DND-41 (cell line): ENCODE results near the gene PLEKHM3.
"Not testable (repeated sequence)": the region's sequence is repeated elsewhere in the genome, so short reads cannot be mapped to it uniquely, and the experiment has no call there.

Source experiments
- ATAC-seq: fragments of 200-7000 bp; cut with Tn5 transposase; 3 replicates; pipeline ENCODE4 v1.9.1; 2021; ENCODE audit warnings: low read depth; ENCODE audit not compliant: insufficient read depth
- DNase-seq: peaks from one replicate; pipeline ENCODE4 v3.0.0-alpha.2; 2020
- H2AFZ ChIP-seq: 2 replicates; pipeline ENCODE4 v1.6.0; 2012; ENCODE audit warnings: low read depth, low read length
- H3K27ac ChIP-seq: 2 replicates; pipeline ENCODE4 v1.5.1; 2012; ENCODE audit warnings: low read length, inconsistent platforms
- H3K27me3 ChIP-seq: fragments of 200-600 bp; sonication (generic); 2 replicates; pipeline ENCODE4 v1.6.0; 2012; ENCODE audit warnings: low read length, mild to moderate bottlenecking, inconsistent platforms; ENCODE audit not compliant: insufficient read depth, poor library complexity
- H3K36me3 ChIP-seq: 2 replicates; pipeline ENCODE4 v1.5.1; 2012; ENCODE audit warnings: low read length, inconsistent platforms; ENCODE audit not compliant: insufficient read depth
- H3K4me1 ChIP-seq: 2 replicates; pipeline ENCODE4 v1.5.1; 2012; ENCODE audit warnings: mild to moderate bottlenecking, low read length; ENCODE audit not compliant: insufficient read depth
- H3K4me2 ChIP-seq: 2 replicates; pipeline ENCODE4 v1.6.0; 2012; ENCODE audit warnings: mild to moderate bottlenecking, moderate library complexity, low read length, inconsistent platforms; ENCODE audit not compliant: insufficient read depth
- H3K4me3 ChIP-seq, 2 experiments: fragments of 200-600 bp in 1 of 2; shearing (Covaris generic) in 1 of 2; 2 replicates each; pipeline ENCODE4 v1.5.1; 2012 to 2016; ENCODE audit warnings: inconsistent platforms in 2 of 2, low read length in 2 of 2, mild to moderate bottlenecking in 2 of 2, low read depth in 1 of 2, moderate library complexity in 1 of 2
- H3K79me2 ChIP-seq: 2 replicates; pipeline ENCODE4 v1.6.0; 2012; ENCODE audit warnings: low read length, inconsistent platforms; ENCODE audit not compliant: insufficient read depth
- H3K9ac ChIP-seq: 2 replicates; pipeline ENCODE4 v1.6.0; 2012; ENCODE audit warnings: low read depth, mild to moderate bottlenecking, inconsistent platforms, low read length, moderate library complexity
- H3K9me3 ChIP-seq: 2 replicates; pipeline ENCODE4 v1.5.1; 2012; ENCODE audit warnings: low read length, moderate library complexity, mild to moderate bottlenecking, inconsistent platforms; ENCODE audit not compliant: insufficient read depth, severe bottlenecking
- H4K20me1 ChIP-seq: 2 replicates; pipeline ENCODE4 v1.6.0; 2012; ENCODE audit warnings: low read length; ENCODE audit not compliant: insufficient read depth
- CTCF ChIP-seq: IDR thresholded peaks from 2 replicates; pipeline ENCODE4 v1.5.1; 2012; ENCODE audit warnings: borderline replicate concordance, low read length, moderate library complexity, mild to moderate bottlenecking; ENCODE audit not compliant: poor library complexity, severe bottlenecking; ENCODE audit errors: extremely low read depth
- EZH2 ChIP-seq: IDR thresholded peaks from 3 replicates; pipeline ENCODE4 v1.6.1; 2012; ENCODE audit warnings: borderline replicate concordance, low read depth, mild to moderate bottlenecking, moderate library complexity, low read length, inconsistent platforms; ENCODE audit not compliant: severe bottlenecking

PLEKHM3 gene

GRCh38 chr2:207812058-207812725, 213.1 kb downstream of the PLEKHM3 start:
- H3K4me1 ChIP-seq: no peaks in the 10 kb centered on the region
- no peak for TF ChIP-seq EZH2
- no peak for TF ChIP-seq CTCF
- no peaks in the 10 kb centered on the region for H4K20me1 ChIP-seq
- no peaks in the 10 kb centered on the region for H3K79me2 ChIP-seq
- H3K36me3 ChIP-seq: no peaks in the 10 kb centered on the region
- no peak overlapping the region for H3K9ac ChIP-seq
- no peak overlapping the region for H2AFZ ChIP-seq
- no peaks in the 10 kb centered on the region for H3K9me3 ChIP-seq
- H3K27ac ChIP-seq: no peak overlapping the region
- no peak overlapping the region for H3K4me3 ChIP-seq
- no peak for DNase-seq
- no peak overlapping the region for H3K4me2 ChIP-seq
- no peak for ATAC-seq
- no peaks in the 10 kb centered on the region for H3K27me3 ChIP-seq

GRCh38 chr2:207811658-207812057, 213.7 kb downstream of the PLEKHM3 start:
- not testable (repeated sequence) for H3K79me2 ChIP-seq, H3K4me2 ChIP-seq, H3K27me3 ChIP-seq, DNase-seq, H3K9me3 ChIP-seq, H3K4me1 ChIP-seq, H3K27ac ChIP-seq, H2AFZ ChIP-seq, H3K36me3 ChIP-seq, H4K20me1 ChIP-seq, ATAC-seq, H3K4me3 ChIP-seq, H3K9ac ChIP-seq

GRCh38 chr2:207810200-207810788, 215.0 kb downstream of the PLEKHM3 start:
- no peak overlapping the region for H2AFZ ChIP-seq
- no peak for DNase-seq
- no peak overlapping the region for H3K9ac ChIP-seq
- no peak overlapping the region for H3K4me2 ChIP-seq
- no peak overlapping the region for H3K4me3 ChIP-seq
- TF ChIP-seq CTCF (no peak), EZH2 (no peak)
- H3K9me3 ChIP-seq: no peaks in the 10 kb centered on the region
- H3K79me2 ChIP-seq: no peaks in the 10 kb centered on the region
- ATAC-seq: no peak
- H4K20me1 ChIP-seq: no peaks in the 10 kb centered on the region
- no peak overlapping the region for H3K27ac ChIP-seq
- H3K36me3 ChIP-seq: no peaks in the 10 kb centered on the region
- no peaks in the 10 kb centered on the region for H3K4me1 ChIP-seq
- no peaks in the 10 kb centered on the region for H3K27me3 ChIP-seq

- Histone ChIP-seq H2AFZ (no peak overlapping the region), H3K9ac (no peak overlapping the region), H3K4me3 (no peak overlapping the region), H3K4me2 (no peak overlapping the region), H3K36me3 (no peaks in the 10 kb centered on the region), H3K27ac (no peak overlapping the region), H4K20me1 (no peaks in the 10 kb centered on the region), H3K27me3 (no peaks in the 10 kb centered on the region), H3K79me2 (no peaks in the 10 kb centered on the region), H3K9me3 (no peaks in the 10 kb centered on the region), H3K4me1 (no peaks in the 10 kb centered on the region)
- DNase-seq: no peak
- ATAC-seq: no peak
- TF ChIP-seq EZH2: no peak
- no peak for TF ChIP-seq CTCF
These were observed 217.2 kb downstream of the PLEKHM3 start for GRCh38 chr2:207808119-207808518.
